IPS-20b (cell line): ENCODE results near the gene BRICD5.

Experiments
- H3K27ac ChIP-seq: one replicate; pipeline ENCODE4 v1.5.1; 2013; ENCODE audit warnings: low read length
- H3K27me3 ChIP-seq: 2 replicates; pipeline ENCODE4 v1.6.1; 2013; ENCODE audit warnings: mild to moderate bottlenecking, low read length, inconsistent platforms; ENCODE audit not compliant: insufficient read depth
- H3K36me3 ChIP-seq: 2 replicates; pipeline ENCODE4 v1.6.1; 2013; ENCODE audit warnings: low read depth, mild to moderate bottlenecking, inconsistent platforms, low read length, moderate library complexity; ENCODE audit not compliant: insufficient read depth
- H3K4me1 ChIP-seq: 2 replicates; pipeline ENCODE4 v1.6.1; 2013; ENCODE audit warnings: mild to moderate bottlenecking, control low read depth, inconsistent platforms, low read length, moderate library complexity; ENCODE audit not compliant: insufficient read depth
- H3K4me3 ChIP-seq: 2 replicates; pipeline ENCODE4 v1.5.1; 2013; ENCODE audit warnings: mild to moderate bottlenecking, low read length, inconsistent platforms
- H3K9ac ChIP-seq: 2 replicates; pipeline ENCODE4 v1.6.1; 2013; ENCODE audit warnings: low read depth, mild to moderate bottlenecking, inconsistent platforms, low read length, moderate library complexity
- H3K9me3 ChIP-seq: 2 replicates; pipeline ENCODE4 v1.6.1; 2013; ENCODE audit warnings: mild to moderate bottlenecking, low read depth, low read length, inconsistent platforms; ENCODE audit not compliant: insufficient read depth

BRICD5 gene

GRCh38 chr16:2174396-2175131, 36.1 kb downstream of the BRICD5 start:
- H3K27me3 ChIP-seq: no peaks in the 10 kb centered on the region
- no peaks in the 10 kb centered on the region for H3K4me1 ChIP-seq
- peaks cover 43% of the 10 kb centered on the region for H3K36me3 ChIP-seq
- no peaks in the 10 kb centered on the region for H3K9me3 ChIP-seq
- no peak overlapping the region for H3K4me3 ChIP-seq
- no peak overlapping the region for H3K9ac ChIP-seq
- H3K27ac ChIP-seq: no peak overlapping the region

- H3K36me3 ChIP-seq: peaks cover 43% of the 10 kb centered on the region
- no peak overlapping the region for H3K4me3 ChIP-seq
- H3K27me3 ChIP-seq: no peaks in the 10 kb centered on the region
- no peaks in the 10 kb centered on the region for H3K4me1 ChIP-seq
- no peak overlapping the region for H3K27ac ChIP-seq
- H3K9me3 ChIP-seq: no peaks in the 10 kb centered on the region
- H3K9ac ChIP-seq: no peak overlapping the region
Measured at GRCh38 chr16:2173916-2174315, 36.7 kb downstream of the BRICD5 start.

GRCh38 chr16:2173366-2173765, 37.3 kb downstream of the BRICD5 start:
- Histone ChIP-seq H3K9ac (no peak overlapping the region), H3K27me3 (no peaks in the 10 kb centered on the region), H3K27ac (no peak overlapping the region), H3K9me3 (no peaks in the 10 kb centered on the region), H3K36me3 (peaks cover 44% of the 10 kb centered on the region), H3K4me3 (no peak overlapping the region), H3K4me1 (no peaks in the 10 kb centered on the region)

- no peaks in the 10 kb centered on the region for H3K4me1 ChIP-seq
- no peak overlapping the region for H3K4me3 ChIP-seq
- no peaks in the 10 kb centered on the region for H3K27me3 ChIP-seq
- peaks cover 49% of the 10 kb centered on the region for H3K36me3 ChIP-seq
- H3K27ac ChIP-seq: no peak overlapping the region
- no peaks in the 10 kb centered on the region for H3K9me3 ChIP-seq
- H3K9ac ChIP-seq: no peak overlapping the region
Measured at GRCh38 chr16:2172688-2173335, 37.9 kb downstream of the BRICD5 start.

- Histone ChIP-seq H3K9ac (no peak overlapping the region), H3K4me3 (no peak overlapping the region), H3K4me1 (no peaks in the 10 kb centered on the region), H3K27me3 (no peaks in the 10 kb centered on the region), H3K9me3 (no peaks in the 10 kb centered on the region), H3K36me3 (peaks cover 55% of the 10 kb centered on the region), H3K27ac (no peak overlapping the region)
Measured at GRCh38 chr16:2171601-2172178, 39.0 kb downstream of the BRICD5 start.

- no peak overlapping the region for H3K9ac ChIP-seq
- no peak overlapping the region for H3K4me3 ChIP-seq
- H3K4me1 ChIP-seq: no peaks in the 10 kb centered on the region
- H3K27me3 ChIP-seq: no peaks in the 10 kb centered on the region
- H3K36me3 ChIP-seq: peaks cover 58% of the 10 kb centered on the region
- no peaks in the 10 kb centered on the region for H3K9me3 ChIP-seq
- H3K27ac ChIP-seq: no peak overlapping the region
Measured at GRCh38 chr16:2170587-2171435, 39.9 kb downstream of the BRICD5 start.

- Histone ChIP-seq H3K36me3 (peaks cover 54% of the 10 kb centered on the region), H3K9me3 (no peaks in the 10 kb centered on the region), H3K27ac (no peak overlapping the region)
Measured at GRCh38 chr16:2170080-2170479, 40.6 kb downstream of the BRICD5 start.

GRCh38 chr16:2167068-2167638, 43.5 kb downstream of the BRICD5 start:
- Histone ChIP-seq H3K36me3 (peaks cover 32% of the 10 kb centered on the region), H3K27me3 (no peaks in the 10 kb centered on the region), H3K9ac (no peak overlapping the region), H3K4me1 (no peaks in the 10 kb centered on the region), H3K9me3 (no peaks in the 10 kb centered on the region), H3K4me3 (no peak overlapping the region), H3K27ac (no peak overlapping the region)

More at GRCh38 chr16:2170080-2170479, 40.6 kb downstream of the BRICD5 start:
- Histone ChIP-seq H3K4me1 (no peaks in the 10 kb centered on the region), H3K9ac (no peak overlapping the region), H3K4me3 (no peak overlapping the region), H3K27me3 (no peaks in the 10 kb centered on the region)

GRCh38 chr16:2166263-2167067, 44.2 kb downstream of the BRICD5 start:
- Histone ChIP-seq H3K4me1 (no peaks in the 10 kb centered on the region), H3K9ac (no peak overlapping the region), H3K36me3 (peaks cover 25% of the 10 kb centered on the region), H3K27ac (no peak overlapping the region), H3K9me3 (no peaks in the 10 kb centered on the region), H3K4me3 (no peak overlapping the region), H3K27me3 (no peaks in the 10 kb centered on the region)

GRCh38 chr16:2165861-2166260, 44.8 kb downstream of the BRICD5 start:
- peaks cover 24% of the 10 kb centered on the region for H3K36me3 ChIP-seq
- H3K9me3 ChIP-seq: no peaks in the 10 kb centered on the region
- no peaks in the 10 kb centered on the region for H3K27me3 ChIP-seq
- H3K4me3 ChIP-seq: no peak overlapping the region
- no peaks in the 10 kb centered on the region for H3K4me1 ChIP-seq
- no peak overlapping the region for H3K27ac ChIP-seq
- no peak overlapping the region for H3K9ac ChIP-seq
